GM19468 (cell line): Measurements from ENCODE around the gene LHX2.

Experiments
- ATAC-seq: cut with Tn5 transposase; IDR thresholded peaks from one replicate; pipeline ENCODE4 v1.9.1; 2021; ENCODE audit warnings: mild to moderate bottlenecking, moderate library complexity, moderate number of reproducible peaks; ENCODE audit not compliant: unreplicated experiment; ENCODE audit errors: extremely low read depth

LHX2 gene

GRCh38 chr9:124024107-124024506 is 12.5 kb downstream of the LHX2 start:
- ATAC-seq: no peak

DNA sequence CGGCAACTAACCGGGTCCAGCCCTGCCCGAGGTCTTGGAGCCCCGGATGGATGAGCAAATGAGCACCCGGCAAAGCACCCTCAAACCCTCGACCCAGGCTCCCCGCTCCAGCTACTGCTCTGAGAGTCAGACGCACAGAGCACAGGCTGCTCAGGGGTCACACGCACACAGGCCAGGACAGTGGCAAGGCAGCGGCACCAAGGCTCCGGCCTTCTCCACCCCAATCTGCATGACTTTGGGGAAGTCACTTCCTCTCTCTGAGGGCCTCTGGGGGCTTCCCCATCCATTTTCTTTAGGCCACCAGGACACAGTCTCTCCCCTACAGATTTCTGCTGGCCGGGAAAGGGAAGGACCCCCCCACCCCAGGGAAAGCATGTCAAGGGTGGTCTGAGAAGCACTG is 18.0 kb downstream of the LHX2 start:
- no peak for ATAC-seq

DNA sequence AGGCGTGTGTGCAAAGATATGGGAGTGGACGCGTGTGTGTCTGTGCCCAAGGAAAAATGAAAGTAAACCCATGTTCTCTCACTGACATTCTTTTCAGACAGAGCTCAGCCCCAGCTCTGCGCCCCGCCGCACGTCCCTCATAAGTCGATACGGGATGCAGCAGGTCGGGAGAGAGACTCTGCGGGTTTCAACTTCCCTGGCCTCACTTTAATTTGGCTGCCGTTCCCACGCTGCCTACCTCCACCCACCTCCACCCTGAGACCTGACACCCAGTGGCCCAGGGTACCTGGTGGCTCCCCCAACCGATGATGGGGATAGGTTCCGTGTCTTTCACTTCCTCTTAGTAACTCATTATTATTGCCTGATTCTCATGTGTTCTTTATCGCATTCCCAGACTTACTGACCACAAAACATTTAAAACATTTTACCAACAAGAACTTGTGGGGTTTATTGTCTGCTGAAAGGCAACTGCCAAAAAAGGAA is 19.4 kb downstream of the LHX2 start:
- no peak for ATAC-seq

DNA sequence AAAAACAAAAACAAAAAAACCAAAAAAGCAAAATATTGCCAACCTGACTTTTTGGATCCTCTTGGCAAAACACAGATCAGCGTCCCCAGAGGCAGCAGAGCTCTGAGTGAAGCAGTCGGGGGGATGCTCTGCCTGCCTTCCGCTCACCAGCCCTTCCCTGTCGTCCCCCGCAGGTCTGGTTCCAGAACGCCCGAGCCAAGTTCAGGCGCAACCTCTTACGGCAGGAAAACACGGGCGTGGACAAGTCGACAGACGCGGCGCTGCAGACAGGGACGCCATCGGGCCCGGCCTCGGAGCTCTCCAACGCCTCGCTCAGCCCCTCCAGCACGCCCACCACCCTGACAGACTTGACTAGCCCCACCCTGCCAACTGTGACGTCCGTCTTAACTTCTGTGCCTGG is 20.7 kb downstream of the LHX2 start:
- ATAC-seq: no peak

- no peak for ATAC-seq
These were observed 21.8 kb downstream of the LHX2 start for GRCh38 chr9:124033348-124033747.

DNA sequence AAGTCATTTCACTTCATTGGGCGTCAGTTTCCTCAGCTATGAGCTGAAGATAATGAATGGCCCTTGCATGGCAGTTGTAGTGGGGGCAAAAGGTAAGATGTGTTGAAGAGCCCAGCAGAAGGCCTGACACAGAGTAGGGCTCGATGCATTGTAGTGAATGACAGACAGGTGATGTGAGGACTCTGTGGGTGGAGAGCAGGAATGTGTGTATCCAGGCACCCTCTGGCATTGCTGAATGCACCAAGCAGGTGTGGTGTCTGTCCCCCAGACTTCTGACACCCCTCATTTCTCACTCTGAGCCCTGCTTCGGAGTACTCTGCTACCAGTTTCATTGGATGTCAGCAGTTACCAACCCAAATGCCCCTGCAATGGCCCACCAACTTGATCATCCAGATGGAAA is 22.4 kb downstream of the LHX2 start:
- ATAC-seq: no peak

- ATAC-seq: no peak
These were observed 23.6 kb downstream of the LHX2 start for GRCh38 chr9:124035001-124035650.

GRCh38 chr9:124036578-124036977 is 25.0 kb downstream of the LHX2 start:
- no peak for ATAC-seq

DNA sequence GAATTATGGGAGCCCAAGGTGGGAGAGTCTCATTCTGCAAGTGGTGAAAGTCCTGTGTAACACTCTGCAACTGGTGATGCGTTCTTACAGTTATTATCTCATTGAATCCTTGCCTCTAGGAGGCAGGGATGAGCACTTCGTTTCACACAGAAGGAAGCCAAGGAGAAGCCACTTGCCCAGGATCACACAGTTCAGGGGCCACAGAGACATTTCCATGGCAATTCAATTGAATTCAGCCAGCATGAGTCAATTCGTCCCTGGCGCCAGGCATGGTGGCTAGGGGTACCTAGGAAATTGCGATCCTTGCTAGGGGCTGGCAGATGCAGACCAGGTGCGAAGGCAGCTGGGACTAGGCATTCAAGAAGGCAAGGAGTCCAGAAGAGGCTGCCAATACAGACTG is 26.2 kb downstream of the LHX2 start:
- ATAC-seq: no peak

- no peak for ATAC-seq
These were observed 26.7 kb downstream of the LHX2 start for GRCh38 chr9:124038239-124038638.

DNA sequence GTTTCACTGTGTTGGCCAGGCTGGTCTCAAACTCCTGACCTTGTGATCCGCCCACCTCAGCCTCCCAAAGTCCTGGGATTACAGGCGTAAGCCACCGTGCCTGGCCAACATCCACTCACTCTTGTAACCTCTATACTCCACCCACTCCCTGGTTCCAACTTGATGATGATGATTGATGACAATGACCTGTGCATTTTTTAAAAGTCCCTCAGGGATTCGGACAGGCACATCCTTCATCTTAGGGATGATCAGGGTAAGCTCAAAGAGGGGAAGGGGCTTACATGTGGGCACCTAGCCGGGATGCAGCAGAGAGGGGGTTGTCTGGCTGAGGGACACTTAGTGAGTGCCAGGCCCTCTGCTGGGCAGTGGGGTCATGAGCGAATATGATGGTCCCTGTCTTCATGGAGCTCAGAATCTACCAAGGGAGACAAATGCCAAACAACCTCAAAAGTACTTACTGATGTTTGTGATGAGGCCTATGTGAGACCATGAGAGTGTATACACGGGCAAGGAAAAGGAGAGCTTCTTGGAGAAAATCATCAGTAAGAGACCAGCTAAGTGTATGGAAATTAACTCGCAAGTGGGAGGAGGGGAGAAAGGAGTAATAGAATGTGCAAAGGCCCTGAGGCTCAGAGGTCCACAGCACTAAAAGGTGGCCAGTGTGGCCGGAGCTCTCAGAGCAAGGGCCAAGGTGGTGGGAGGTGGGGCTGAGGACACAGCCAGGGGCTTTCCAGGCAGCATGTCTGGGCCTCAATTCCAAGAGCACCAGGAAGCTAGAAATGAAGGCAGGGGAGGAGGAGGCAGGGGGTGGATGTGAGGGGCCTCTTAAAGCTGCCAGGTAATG is 27.4 kb downstream of the LHX2 start:
- ATAC-seq: no peak

DNA sequence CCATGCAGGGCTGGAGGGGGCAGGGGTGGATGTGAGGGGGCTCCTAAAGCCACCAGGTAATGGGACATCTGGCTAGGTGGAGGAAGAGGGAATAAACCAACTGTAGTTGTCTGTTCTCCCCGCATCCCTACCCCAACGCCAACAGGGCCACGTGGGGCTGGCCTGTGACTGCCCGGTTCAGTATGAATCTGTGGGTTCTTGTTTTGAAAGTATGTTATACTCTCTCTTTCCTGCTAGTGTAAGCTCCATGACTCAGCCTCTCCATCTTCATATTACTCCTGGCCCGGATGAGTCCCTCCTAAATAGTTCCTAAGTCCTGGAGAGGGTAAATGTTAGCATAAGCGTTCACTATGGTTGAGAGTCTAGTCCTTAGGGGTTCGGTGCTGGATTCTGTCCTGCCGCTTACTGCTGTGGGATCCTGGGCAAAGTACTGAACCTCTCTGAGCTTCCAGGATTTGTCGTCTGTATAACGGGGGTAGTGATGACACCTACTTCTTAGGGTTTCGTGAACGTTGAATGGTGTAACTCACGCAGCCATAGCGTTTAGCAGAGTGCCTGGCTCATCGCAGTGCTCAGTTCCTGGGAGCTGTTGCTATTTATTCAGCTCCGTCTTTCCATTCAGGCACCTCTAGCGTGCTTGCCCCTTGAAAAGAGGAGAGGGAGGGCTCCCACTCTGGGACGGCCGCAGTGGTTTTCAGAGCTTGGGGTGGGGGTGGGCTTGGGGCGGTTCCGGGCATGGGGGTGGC is 28.8 kb downstream of the LHX2 start:
- ATAC-seq: no peak

DNA sequence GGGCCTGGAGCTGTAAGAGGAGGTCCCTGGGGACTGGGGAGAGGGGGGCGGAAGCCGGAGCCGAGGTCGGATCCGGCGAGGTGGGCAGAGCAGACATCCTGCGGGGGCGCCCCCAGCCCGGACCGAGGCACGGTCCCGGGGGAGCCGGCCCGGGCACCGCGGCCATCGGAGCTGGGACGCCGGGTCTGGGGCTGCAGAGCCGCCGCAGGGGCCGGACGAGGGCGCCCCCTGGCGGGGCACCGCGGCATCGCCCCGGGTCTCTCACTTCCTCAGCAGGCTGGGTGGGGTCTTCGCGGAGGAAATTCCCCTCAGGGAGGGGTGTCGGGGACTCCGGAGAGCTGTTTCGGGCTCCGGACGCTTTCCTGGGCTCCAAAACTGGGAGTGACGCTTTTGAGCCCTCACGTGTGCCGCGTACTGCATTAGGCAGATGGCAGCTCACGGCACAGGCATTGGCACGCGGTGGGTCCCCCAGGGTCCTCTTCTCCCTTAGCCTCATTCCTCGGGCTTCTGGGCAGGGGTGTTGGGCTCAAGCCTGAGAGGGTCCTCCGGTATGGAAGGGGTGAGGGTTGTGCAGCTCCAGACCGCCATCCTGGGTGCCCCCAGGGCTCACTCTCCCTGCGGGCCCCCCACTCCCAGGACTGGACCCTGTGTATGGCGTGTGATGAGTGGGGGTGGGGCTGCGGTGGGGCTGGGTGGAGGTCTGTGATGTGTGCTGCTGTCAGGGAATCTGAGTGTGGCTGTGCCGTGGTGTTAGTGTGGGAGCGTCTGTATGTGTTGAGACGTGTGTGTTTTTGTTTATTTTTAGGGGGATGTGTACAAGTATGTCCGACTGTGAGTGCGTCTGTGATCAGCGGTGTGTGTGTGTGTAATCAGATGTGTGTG is 29.6 kb downstream of the LHX2 start:
- ATAC-seq: no peak

DNA sequence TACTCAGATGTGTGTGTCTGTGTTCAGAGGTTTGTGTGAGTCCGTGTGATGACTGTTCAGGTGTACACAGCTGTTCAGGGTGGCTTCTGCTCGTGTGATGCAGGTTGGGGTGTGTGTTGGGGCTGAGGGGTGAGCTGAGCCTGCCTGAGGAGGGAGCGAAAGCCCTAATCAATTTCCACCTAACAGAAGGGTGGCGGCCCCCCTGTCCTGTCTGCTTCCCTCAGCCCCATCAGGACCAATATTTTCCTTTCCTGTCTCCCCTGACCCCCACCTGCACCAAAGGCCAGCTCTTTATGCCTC is 30.2 kb downstream of the LHX2 start:
- ATAC-seq: no peak

DNA sequence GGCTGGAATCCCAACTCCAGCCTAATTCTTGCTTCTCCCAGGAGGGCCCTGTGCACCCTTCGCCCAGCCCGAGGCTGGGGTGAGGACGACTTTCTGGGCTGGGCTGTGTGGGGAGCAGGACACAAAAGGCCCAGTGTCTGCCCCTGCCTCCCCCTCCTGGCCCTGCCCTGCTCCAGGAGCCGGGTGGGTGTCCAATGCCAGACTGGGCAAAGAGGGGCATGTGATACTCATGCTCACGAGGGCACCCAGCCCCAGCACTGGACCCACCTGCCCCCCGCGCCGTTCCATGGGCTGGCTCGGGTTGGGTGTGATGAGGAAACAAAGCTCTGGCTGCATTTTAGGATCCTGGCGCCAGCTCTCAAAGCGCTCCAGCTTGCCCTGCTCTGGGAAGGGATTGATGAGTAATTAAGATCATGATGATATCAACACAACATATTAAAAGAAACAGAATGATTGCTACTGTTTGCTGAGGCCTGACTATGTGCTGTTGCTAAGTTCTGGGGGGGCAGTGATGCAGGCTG is 30.7 kb downstream of the LHX2 start:
- no peak for ATAC-seq

DNA sequence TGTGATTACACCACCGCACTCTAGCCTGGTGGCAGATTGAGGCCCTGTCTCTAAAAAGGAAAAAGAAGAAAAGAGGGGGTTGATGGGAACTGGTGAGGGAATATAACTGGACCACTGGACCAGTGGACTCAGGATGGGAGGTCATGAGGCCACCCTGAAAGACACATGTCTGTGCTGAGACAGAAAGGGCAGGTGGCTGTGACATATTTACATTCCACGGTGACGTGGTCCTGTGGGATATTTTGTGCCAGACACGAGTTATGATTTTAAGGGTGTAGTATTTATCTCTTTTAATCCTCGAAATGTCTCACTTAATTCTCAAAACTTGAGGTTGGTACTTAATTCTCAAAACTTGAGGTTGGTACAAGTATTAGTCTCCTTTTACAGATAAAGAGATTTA is 32.9 kb downstream of the LHX2 start:
- no peak for ATAC-seq

- ATAC-seq: no peak
These were observed 33.7 kb downstream of the LHX2 start for GRCh38 chr9:124045076-124045829.

DNA sequence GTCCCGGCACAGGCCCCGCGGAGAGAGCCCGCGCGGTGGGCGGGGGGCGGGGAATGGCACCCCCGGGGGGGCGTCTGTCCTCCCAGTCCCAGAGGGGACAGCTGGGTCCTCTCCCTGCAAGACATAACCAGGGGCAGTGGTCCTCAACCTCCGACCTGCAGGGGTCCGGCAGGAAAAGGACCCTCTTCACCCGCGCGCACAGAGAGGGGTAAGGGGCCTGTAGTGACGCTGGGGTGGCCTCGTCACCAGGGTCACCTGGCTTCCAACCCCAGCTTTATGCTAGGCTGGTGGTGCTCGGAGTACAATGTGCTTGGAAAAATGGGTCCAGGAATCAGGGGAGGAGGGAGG is 34.2 kb downstream of the LHX2 start:
- no peak for ATAC-seq

DNA sequence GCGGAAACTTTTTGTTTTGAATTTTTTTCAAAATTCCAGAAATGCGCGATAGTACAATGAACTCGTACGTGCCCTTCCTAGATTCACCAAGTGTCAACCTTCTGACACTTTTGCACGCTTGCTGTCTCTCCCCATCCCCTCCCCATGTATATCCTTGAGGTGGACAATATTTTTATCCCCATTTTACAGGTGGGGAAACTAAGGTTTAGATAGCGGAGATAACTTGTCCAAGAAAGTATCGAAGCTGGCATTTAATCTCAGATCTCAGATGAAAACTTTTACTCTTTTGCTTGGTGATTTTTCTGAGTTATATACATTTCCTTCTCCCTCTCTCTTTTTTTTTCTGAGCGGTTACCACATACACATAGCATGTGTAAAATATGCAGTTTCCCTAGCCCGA is 34.6 kb downstream of the LHX2 start:
- ATAC-seq: no peak
